SK-N-SH treated with all-trans-retinoic acid at 6 μM for 48 hours (cell line): Measurements from ENCODE around the gene CPZ.
A peak's percentile ranks its signal among the peaks of the same experiment; 100 is the strongest.

ENCODE experiments used
- ATAC-seq: fragments of 200-7000 bp; cut with Tn5 transposase; 3 replicates; pipeline ENCODE4 v1.9.1; 2020; ENCODE audit warnings: mild to moderate bottlenecking, moderate library complexity
- ESRRG ChIP-seq: fragments of 250-450 bp; sonication (Bioruptor Pico); IDR thresholded peaks from 2 replicates; pipeline ENCODE4 v1.6.1; 2021; ENCODE audit warnings: mild to moderate bottlenecking
- GLIS3 ChIP-seq: fragments of 250-450 bp; sonication (Bioruptor Pico); IDR thresholded peaks from 2 replicates; pipeline ENCODE4 v1.5.0; 2020; ENCODE audit warnings: mild to moderate bottlenecking, moderate library complexity
- ISL1 ChIP-seq: fragments of 250-450 bp; sonication (Bioruptor Pico); IDR thresholded peaks from 2 replicates; pipeline ENCODE4 v2.1.2; 2022; ENCODE audit warnings: mild to moderate bottlenecking, moderate library complexity
- OSR1 ChIP-seq: fragments of 250-450 bp; sonication (Bioruptor Pico); IDR thresholded peaks from 2 replicates; pipeline ENCODE4 v1.8.0; 2022; ENCODE audit warnings: moderate library complexity, mild to moderate bottlenecking, inconsistent platforms
- PPARA ChIP-seq: fragments of 250-450 bp; sonication (Bioruptor Pico); IDR thresholded peaks from 2 replicates; pipeline ENCODE4 v1.5.0; 2020; ENCODE audit warnings: mild to moderate bottlenecking, borderline replicate concordance
- SNAI2 ChIP-seq: fragments of 250-450 bp; sonication (Bioruptor Pico); IDR thresholded peaks from 2 replicates; pipeline ENCODE4 v1.5.0; 2020; ENCODE audit warnings: mild to moderate bottlenecking, moderate library complexity
- TCF4 ChIP-seq: fragments of 250-450 bp; sonication (Bioruptor Pico); IDR thresholded peaks from 2 replicates; pipeline ENCODE4 v1.8.0; 2021; ENCODE audit warnings: mild to moderate bottlenecking, moderate library complexity, borderline replicate concordance
- TOX ChIP-seq: fragments of 250-450 bp; sonication (Bioruptor Pico); IDR thresholded peaks from 2 replicates; pipeline ENCODE4 v1.8.0; 2021; ENCODE audit warnings: mild to moderate bottlenecking, moderate library complexity, borderline replicate concordance
- ZFP3 ChIP-seq: fragments of 250-450 bp; sonication (Bioruptor Pico); IDR thresholded peaks from 2 replicates; pipeline ENCODE4 v1.5.0; 2020; ENCODE audit warnings: mild to moderate bottlenecking, moderate library complexity
- ZFP30 ChIP-seq: fragments of 450-650 bp; formaldehyde crosslinking; IDR thresholded peaks from 2 replicates; pipeline ENCODE4 v1.5.0; 2022; ENCODE audit warnings: mild to moderate bottlenecking, moderate library complexity
- ZNF70 ChIP-seq: fragments of 450-650 bp; formaldehyde crosslinking; IDR thresholded peaks from 2 replicates; pipeline ENCODE4 v1.5.0; 2020; ENCODE audit warnings: mild to moderate bottlenecking, moderate library complexity
- ZNF8 ChIP-seq: fragments of 450-650 bp; formaldehyde crosslinking; IDR thresholded peaks from 2 replicates; pipeline ENCODE4 v1.5.0; 2020; ENCODE audit warnings: mild to moderate bottlenecking, moderate library complexity
- TF ChIP-seq, protein P1 (sequence below): fragments of 250-450 bp; sonication (Bioruptor Pico); IDR thresholded peaks from 2 replicates; pipeline ENCODE4 v1.5.1; 2021; ENCODE audit warnings: mild to moderate bottlenecking, moderate library complexity
- TF ChIP-seq, protein P2 (sequence below): fragments of 250-450 bp; sonication (Bioruptor Pico); IDR thresholded peaks from 2 replicates; pipeline ENCODE4 v1.8.0; 2020; ENCODE audit warnings: mild to moderate bottlenecking, moderate library complexity, borderline replicate concordance
- TF ChIP-seq, protein P3 (sequence below): fragments of 250-450 bp; sonication (Bioruptor Pico); IDR thresholded peaks from 2 replicates; pipeline ENCODE4 v1.8.0; 2021; ENCODE audit warnings: low read depth, mild to moderate bottlenecking, moderate library complexity, borderline replicate concordance

CPZ gene

DNA sequence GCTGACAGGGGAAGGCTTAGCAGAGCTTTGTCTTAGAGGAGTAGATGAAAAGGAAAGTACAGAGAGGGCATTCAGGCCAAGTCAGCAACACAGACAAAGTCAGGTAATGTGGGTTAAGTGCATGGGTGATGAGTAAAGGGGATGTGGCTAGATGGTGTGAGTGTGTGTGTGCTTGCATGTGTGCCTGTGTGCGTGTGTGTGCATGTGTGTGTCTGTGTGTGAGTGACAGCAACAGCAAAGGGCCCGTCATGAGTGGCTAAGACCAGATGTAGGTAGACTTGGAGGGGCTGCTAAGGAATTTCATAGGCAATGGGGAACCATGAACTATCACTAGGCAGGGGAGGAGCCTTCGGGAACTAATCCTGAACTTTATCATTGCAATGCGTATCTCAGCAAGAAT lies 14.6 kb upstream of the CPZ start:
- TF ChIP-seq ZFP30 (CRISPR knock-in tag) (no peak), ESRRG (CRISPR knock-in tag) (no peak), ISL1 (CRISPR knock-in tag) (no peak), ZFP3 (CRISPR knock-in tag) (no peak), OSR1 (CRISPR knock-in tag) (no peak), ZNF8 (no peak), PPARA (no peak)
- TF ChIP-seq, protein P1, sequence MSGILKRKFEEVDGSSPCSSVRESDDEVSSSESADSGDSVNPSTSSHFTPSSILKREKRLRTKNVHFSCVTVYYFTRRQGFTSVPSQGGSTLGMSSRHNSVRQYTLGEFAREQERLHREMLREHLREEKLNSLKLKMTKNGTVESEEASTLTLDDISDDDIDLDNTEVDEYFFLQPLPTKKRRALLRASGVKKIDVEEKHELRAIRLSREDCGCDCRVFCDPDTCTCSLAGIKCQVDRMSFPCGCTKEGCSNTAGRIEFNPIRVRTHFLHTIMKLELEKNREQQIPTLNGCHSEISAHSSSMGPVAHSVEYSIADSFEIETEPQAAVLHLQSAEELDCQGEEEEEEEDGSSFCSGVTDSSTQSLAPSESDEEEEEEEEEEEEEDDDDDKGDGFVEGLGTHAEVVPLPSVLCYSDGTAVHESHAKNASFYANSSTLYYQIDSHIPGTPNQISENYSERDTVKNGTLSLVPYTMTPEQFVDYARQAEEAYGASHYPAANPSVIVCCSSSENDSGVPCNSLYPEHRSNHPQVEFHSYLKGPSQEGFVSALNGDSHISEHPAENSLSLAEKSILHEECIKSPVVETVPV (CRISPR knock-in tag) = no peak
- TF ChIP-seq, protein P2, sequence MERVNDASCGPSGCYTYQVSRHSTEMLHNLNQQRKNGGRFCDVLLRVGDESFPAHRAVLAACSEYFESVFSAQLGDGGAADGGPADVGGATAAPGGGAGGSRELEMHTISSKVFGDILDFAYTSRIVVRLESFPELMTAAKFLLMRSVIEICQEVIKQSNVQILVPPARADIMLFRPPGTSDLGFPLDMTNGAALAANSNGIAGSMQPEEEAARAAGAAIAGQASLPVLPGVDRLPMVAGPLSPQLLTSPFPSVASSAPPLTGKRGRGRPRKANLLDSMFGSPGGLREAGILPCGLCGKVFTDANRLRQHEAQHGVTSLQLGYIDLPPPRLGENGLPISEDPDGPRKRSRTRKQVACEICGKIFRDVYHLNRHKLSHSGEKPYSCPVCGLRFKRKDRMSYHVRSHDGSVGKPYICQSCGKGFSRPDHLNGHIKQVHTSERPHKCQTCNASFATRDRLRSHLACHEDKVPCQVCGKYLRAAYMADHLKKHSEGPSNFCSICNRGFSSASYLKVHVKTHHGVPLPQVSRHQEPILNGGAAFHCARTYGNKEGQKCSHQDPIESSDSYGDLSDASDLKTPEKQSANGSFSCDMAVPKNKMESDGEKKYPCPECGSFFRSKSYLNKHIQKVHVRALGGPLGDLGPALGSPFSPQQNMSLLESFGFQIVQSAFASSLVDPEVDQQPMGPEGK (CRISPR knock-in tag) = no peak
- no peak for ATAC-seq

DNA sequence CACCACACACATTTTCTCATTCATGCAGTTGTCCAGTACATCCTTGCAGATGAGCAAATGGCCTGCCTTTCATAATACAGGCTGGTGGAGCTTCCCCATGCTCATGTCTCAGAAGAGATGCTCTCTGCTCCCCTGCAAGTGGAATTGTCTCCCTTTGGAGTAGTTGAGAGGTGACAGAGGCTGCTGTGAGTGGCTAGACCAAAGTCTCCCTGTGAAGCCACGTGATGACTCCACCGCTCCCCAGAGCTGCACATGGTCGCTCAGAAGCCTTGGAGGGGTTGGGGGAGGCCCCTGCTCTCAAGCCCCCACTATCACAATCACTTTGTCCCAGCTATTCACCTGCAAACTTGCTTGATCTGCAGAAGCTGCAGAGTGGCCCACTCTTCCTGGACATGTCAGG lies 13.8 kb upstream of the CPZ start:
- TF ChIP-seq SNAI2 (CRISPR knock-in tag) = no peak
- TF ChIP-seq, protein P3, sequence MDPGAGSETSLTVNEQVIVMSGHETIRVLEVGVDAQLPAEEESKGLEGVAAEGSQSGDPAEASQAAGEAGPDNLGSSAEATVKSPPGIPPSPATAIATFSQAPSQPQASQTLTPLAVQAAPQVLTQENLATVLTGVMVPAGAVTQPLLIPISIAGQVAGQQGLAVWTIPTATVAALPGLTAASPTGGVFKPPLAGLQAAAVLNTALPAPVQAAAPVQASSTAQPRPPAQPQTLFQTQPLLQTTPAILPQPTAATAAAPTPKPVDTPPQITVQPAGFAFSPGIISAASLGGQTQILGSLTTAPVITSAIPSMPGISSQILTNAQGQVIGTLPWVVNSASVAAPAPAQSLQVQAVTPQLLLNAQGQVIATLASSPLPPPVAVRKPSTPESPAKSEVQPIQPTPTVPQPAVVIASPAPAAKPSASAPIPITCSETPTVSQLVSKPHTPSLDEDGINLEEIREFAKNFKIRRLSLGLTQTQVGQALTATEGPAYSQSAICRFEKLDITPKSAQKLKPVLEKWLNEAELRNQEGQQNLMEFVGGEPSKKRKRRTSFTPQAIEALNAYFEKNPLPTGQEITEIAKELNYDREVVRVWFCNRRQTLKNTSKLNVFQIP (CRISPR knock-in tag) = no peak
- TF ChIP-seq, protein P2 (CRISPR knock-in tag) = no peak
- TF ChIP-seq TOX (CRISPR knock-in tag) = no peak
- no peak for TF ChIP-seq ZNF70 (CRISPR knock-in tag)

DNA sequence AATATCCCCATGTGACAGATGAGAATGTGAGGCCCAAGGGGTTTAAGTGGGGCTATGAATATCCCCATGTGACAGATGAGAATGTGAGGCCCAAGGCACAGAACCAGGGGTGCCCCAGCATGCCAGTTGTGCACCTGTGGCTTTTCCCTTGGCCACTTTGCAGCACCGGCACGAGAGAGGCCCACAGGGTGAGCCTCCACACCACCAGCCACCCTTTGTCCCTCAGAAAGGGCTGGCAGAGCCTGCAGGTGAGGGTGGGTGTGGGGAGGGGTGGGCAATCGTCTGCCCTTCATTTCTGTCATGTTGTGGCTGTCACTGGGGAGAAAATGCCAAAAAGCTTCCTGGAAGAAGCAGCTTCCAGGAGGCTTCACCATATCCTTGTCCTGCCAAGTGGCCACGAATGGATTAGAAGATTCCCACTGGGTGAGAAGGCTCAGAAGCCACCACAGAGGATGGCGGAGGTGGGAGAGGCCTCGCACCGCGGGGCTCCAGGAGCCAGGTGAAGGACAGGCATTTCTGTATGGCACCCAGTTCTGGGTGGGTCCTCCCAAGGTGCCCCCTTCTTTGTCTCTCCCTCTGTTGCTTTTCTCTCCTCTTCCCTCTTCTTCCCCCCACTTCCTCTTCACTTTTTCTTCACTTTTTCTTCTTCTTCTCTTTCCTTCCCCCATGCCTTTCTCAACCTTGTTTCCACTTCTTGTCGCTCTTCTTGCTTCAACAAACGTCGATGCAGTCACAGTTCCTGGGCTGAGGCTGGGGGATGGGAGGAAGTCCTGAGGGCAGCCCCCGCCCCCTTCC lies 12.8 kb upstream of the CPZ start:
- no peak for TF ChIP-seq TCF4 (CRISPR knock-in tag)
- no peak for TF ChIP-seq ZFP30 (CRISPR knock-in tag)
- TF ChIP-seq GLIS3 (CRISPR knock-in tag) = no peak
- no peak for ATAC-seq

More for the DNA sequence above, 13.8 kb upstream of the CPZ start:
- ATAC-seq = no peak

DNA sequence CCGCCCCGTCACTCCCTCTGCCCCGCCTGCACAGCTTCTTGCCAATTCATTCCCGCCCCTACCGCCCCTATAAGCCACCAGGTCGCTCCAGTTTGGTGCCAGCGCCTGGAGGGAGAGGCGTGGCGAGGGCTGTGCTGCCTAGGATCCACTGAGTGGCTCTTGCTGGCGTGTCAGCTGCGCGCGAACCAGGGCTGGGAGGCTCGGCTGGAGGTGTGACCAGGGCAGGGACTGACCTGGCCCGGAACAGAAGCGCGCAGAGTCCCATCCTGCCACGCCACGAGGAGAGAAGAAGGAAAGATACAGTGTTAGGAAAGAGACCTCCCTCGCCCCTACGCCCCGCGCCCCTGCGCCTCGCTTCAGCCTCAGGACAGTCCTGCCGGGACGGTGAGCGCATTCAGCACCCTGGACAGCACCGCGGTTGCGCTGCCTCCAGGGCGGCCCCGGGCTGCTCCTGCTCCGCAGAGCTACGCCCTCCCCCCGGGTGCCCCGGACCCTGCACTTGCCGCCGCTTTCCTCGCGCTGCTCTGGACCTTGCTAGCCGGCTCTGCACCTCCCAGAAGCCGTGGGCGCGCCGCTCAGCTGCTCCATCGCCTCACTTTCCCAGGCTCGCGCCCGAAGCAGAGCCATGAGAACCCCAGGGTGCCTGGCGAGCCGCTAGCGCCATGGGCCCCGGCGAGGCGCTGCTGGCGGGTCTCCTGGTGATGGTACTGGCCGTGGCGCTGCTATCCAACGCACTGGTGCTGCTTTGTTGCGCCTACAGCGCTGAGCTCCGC lies 12.1 kb upstream of the CPZ start, which contains the start of gene GPR78:
Gene GPR78 (plus strand): TSS at position 72 of the 773 bp plus-strand sequence. CDS start 591 bp downstream, at position 663.
- ATAC-seq = peak; percentile 94
- TF ChIP-seq ISL1 (CRISPR knock-in tag) (no peak), ZNF8 (no peak), ZFP30 (CRISPR knock-in tag) (no peak), GLIS3 (CRISPR knock-in tag) (no peak), ZFP3 (CRISPR knock-in tag) (0 out of 2 replicates have a peak, but pooled peaks have one; percentile 33)
- TF ChIP-seq, protein P3 (CRISPR knock-in tag) = no peak
